HepG2 (cell line): ENCODE data around the gene TGFBRAP1. TPM values are rescaled to one million over a fixed set of nuclear protein-coding genes. Genes with fewer than 3 reads are reported as not detected.

Experiments
- ATAC-seq: fragments of 200-7000 bp; cut with Tn5 transposase; 3 replicates; pipeline ENCODE4 v1.9.1; 2020; ENCODE audit warnings: mild to moderate bottlenecking, moderate library complexity
- BruUV-seq: library from RNA; stranded (reverse); fragments of 400-500 nt; replicated peaks from 2 replicates; lab custom pipeline; 2021; lab: Mats Ljungman, UMichigan
- CTCF ChIA-PET: fragments of 300-600 bp; formaldehyde crosslinking; extraction: SDS; loops from one replicate; lab custom pipeline; 2021; ENCODE audit warnings: low total read pairs, inconsistent platforms, low intra/inter-chr PET ratio; lab: Yijun Ruan, JAX
- POLR2A ChIA-PET: fragments of 350-600 bp; sonication (Branson Sonifier 250); formaldehyde crosslinking; loops from one replicate; lab custom pipeline; 2020; ENCODE audit warnings: antibody characterized with exemption, inconsistent platforms; lab: Yijun Ruan, JAX
- DNase-seq: peaks from one replicate; pipeline ENCODE4 v3.0.0-alpha.2; 2015; ENCODE audit warnings: low spot score
- FAIRE-seq: peaks from 3 replicates; lab custom pipeline; 2011; peaks lifted over from hg19 to GRCh38; lab: Jason Lieb, UNC
- H2AFZ ChIP-seq: one replicate; pipeline ENCODE4 v1.6.1; 2011; ENCODE audit warnings: low read length, inconsistent platforms
- H3K27ac ChIP-seq: fragments of 300-600 bp; 3 replicates; pipeline ENCODE4 v1.8.0; 2011; ENCODE audit warnings: mixed run types, mild to moderate bottlenecking, mixed read lengths, low read length, inconsistent platforms; ENCODE audit not compliant: insufficient read depth; ENCODE audit errors: extremely low read length
- H3K27me3 ChIP-seq, 2 experiments: fragments of 200-600 bp in 1 of 2; 2 replicates in 1 of 2; 3 replicates in 1 of 2; pipeline versions ENCODE4 v1.6.0 to v1.8.0; 2011; ENCODE audit warnings: low read length in 2 of 2, mild to moderate bottlenecking in 2 of 2, moderate library complexity in 2 of 2, inconsistent platforms in 1 of 2; ENCODE audit not compliant: insufficient read depth in 2 of 2, control insufficient read depth in 1 of 2
- H3K36me3 ChIP-seq, 2 experiments: fragments of 200-600 bp in 1 of 2; replicated peaks in 1 of 2; 2 replicates in 1 of 2; 3 replicates in 1 of 2; pipeline versions ENCODE4 v1.5.1 to v1.8.0; 2011; ENCODE audit warnings: low read length in 2 of 2, inconsistent platforms in 1 of 2; ENCODE audit not compliant: insufficient read depth in 2 of 2, control insufficient read depth in 1 of 2
- H3K4me1 ChIP-seq: 2 replicates; pipeline ENCODE4 v1.5.1; 2012; ENCODE audit warnings: low read length, inconsistent platforms; ENCODE audit not compliant: insufficient read depth
- H3K4me2 ChIP-seq: 2 replicates; pipeline ENCODE4 v1.6.0; 2011; ENCODE audit warnings: low read depth, low read length, inconsistent platforms
- H3K4me3 ChIP-seq, 3 experiments: fragments of 200-600 bp in 1 of 3; sonication (generic), shearing (Covaris generic) in 1 of 3; replicated peaks in 1 of 3; 2 replicates each; pipeline ENCODE4 v1.5.1; 2011 to 2016; ENCODE audit warnings: low read length in 3 of 3, inconsistent platforms in 2 of 3, low read depth in 2 of 3, mild to moderate bottlenecking in 2 of 3, control low read depth in 1 of 3, mixed read lengths in 1 of 3; ENCODE audit not compliant: insufficient read depth in 1 of 3
- H3K79me2 ChIP-seq: one replicate; pipeline ENCODE4 v1.6.1; 2011; ENCODE audit warnings: low read length, inconsistent platforms; ENCODE audit not compliant: insufficient read depth
- H3K9ac ChIP-seq: 2 replicates; pipeline ENCODE4 v1.6.0; 2011; ENCODE audit warnings: mild to moderate bottlenecking, low read depth, low read length, inconsistent platforms; ENCODE audit not compliant: insufficient read depth
- H3K9me3 ChIP-seq: 2 replicates; pipeline ENCODE4 v1.5.1; 2012; ENCODE audit warnings: mild to moderate bottlenecking, low read length
- H4K20me1 ChIP-seq: 2 replicates; pipeline ENCODE4 v1.6.0; 2011; ENCODE audit warnings: inconsistent platforms, mild to moderate bottlenecking, low read length, moderate library complexity; ENCODE audit not compliant: insufficient read depth
- AHDC1 ChIP-seq: sonication (generic); formaldehyde crosslinking; IDR thresholded peaks from 2 replicates; pipeline ENCODE4 v1.5.1; 2020; ENCODE audit warnings: mild to moderate bottlenecking, missing genetic modification reagents, borderline replicate concordance
- FOXK1 ChIP-seq: sonication (generic); formaldehyde crosslinking; IDR thresholded peaks from 2 replicates; pipeline ENCODE4 v1.4.0; 2020; ENCODE audit warnings: low read depth, missing genetic modification reagents, borderline replicate concordance
- SMARCE1 ChIP-seq: fragments of 450-650 bp; IDR thresholded peaks from 2 replicates; pipeline ENCODE4 v1.6.1; 2017; ENCODE audit warnings: borderline replicate concordance
- UBTF ChIP-seq: sonication (generic); formaldehyde crosslinking; IDR thresholded peaks from 2 replicates; pipeline ENCODE4 v1.4.0; 2020; ENCODE audit warnings: mild to moderate bottlenecking, missing genetic modification reagents
- ZBTB44 ChIP-seq: sonication (generic); formaldehyde crosslinking; IDR thresholded peaks from 2 replicates; pipeline ENCODE4 v1.4.0; 2020; ENCODE audit warnings: missing genetic modification reagents
- ZNF205 ChIP-seq: IDR thresholded peaks from 2 replicates; pipeline ENCODE4 v1.6.1; 2018; ENCODE audit warnings: missing biosample characterization, missing genetic modification reagents
- ZNF639 ChIP-seq: conservative IDR thresholded peaks from 2 replicates; pipeline ENCODE4 v1.6.1; 2018; ENCODE audit warnings: missing genetic modification reagents
- ZNF747 ChIP-seq: sonication (generic); formaldehyde crosslinking; IDR thresholded peaks from 2 replicates; pipeline ENCODE4 v1.8.1; 2023; ENCODE audit warnings: missing genetic modification reagents, mild to moderate bottlenecking, borderline replicate concordance
- WGBS: methylation state at CpG from one replicate; pipeline ENCODE4 v1.1.6; 2017; ENCODE audit warnings: low lambda C conversion rate; 5-methylcytosine and 5-hydroxymethylcytosine counted together
- in situ Hi-C: cut with HindIII; loops from 2 replicates; pipeline ENCODE4 v1.10.0; 2017; ENCODE audit warnings: low pct_unique_long_range_greater_than_20kb; ENCODE audit not compliant: extremely low pct_ligation_motif_present
- intact Hi-C: fragments of 100-400 bp; cut with micrococcal nuclease; formaldehyde crosslinking; loops from one replicate; pipeline ENCODE4 v1.10.0; 2022; ENCODE audit not compliant: unreplicated experiment
- polyA plus RNA-seq, 8 experiments: library from polyadenylated mRNA; depleted of rRNA in 3 of 8; stranded (reverse) in 7 of 8; unstranded in 1 of 8; fragments of >200 nt; fragmentation: Illumina TruSeq in 4 of 8; extraction: Trizol in 4 of 8; gene quantifications; 2 replicates each; pipeline versions ENCODE4 v1.2.1 to v1.2.3, GENCODE V29; 2011 to 2016; ENCODE audit warnings: low read depth in 4 of 8, missing spikeins in 1 of 8, mixed read lengths in 1 of 8; ENCODE audit not compliant: insufficient read depth in 1 of 8
- total RNA-seq, 5 experiments: library from RNA; depleted of rRNA; stranded (reverse); fragments of >200 nt; fragmentation: Illumina TruSeq; extraction: Trizol; gene quantifications; 2 replicates each; pipeline ENCODE4 v1.2.3, GENCODE V29; 2016; ENCODE audit warnings: low read depth in 1 of 5

Gene TGFBRAP1
- total and polyA plus RNA-seq, 2 of the 13 experiments (the other 11 are each of a cell fraction or from before 2014, with no cell fraction given), result 12.7 to 22.9 TPM

GRCh38 chr2:105368759-105369408 lies 39.3 kb upstream of the TGFBRAP1 start:
- H3K9me3 ChIP-seq, result no peaks in the 10 kb centered on the region
- ChIA-PET POLR2A (no interaction called here), CTCF (interaction anchor here (1.8 to 3.4 kb wide), 2 partner anchors 151 to 177 kb away, joined by 11 to 78 read pairs; no protein-coding TSS in a partner anchor)
- ATAC-seq (no peak), DNase-seq (no peak), FAIRE-seq (no peak)
- H3K36me3 ChIP-seq, result peaks cover 8 to 30% of the 10 kb centered on the region in 2 experiments
- intact Hi-C loops, result loop anchor here (1.0 to 2.0 kb wide), 3 partner anchors 36 to 176 kb away; no protein-coding TSS in a partner anchor
- no peak overlapping the region for H3K9ac ChIP-seq
- no peak overlapping the region for H3K4me2 ChIP-seq
- peaks cover 15% of the 10 kb centered on the region for H3K4me1 ChIP-seq
- no peaks in the 10 kb centered on the region; the same call in 1 of the 2 replicates for H4K20me1 ChIP-seq
- no TSS peak for BruUV-seq
- in situ Hi-C loops, result no loop called here
- H3K27me3 ChIP-seq, result no peaks in the 10 kb centered on the region
- 95% methylated on average over 8 of the region's 8 CpGs for WGBS
- no peak overlapping the region for H2AFZ ChIP-seq
- no peaks in the 10 kb centered on the region for H3K79me2 ChIP-seq
- H3K27ac ChIP-seq, result no peak overlapping the region
- no peak overlapping the region for H3K4me3 ChIP-seq
- TF ChIP-seq ZNF205 (CRISPR knock-in tag) (no peak), ZNF747 (CRISPR knock-in tag) (no peak), ZBTB44 (no peak), FOXK1 (no peak), AHDC1 (no peak), UBTF (CRISPR knock-in tag) (no peak), SMARCE1 (no peak), ZNF639 (CRISPR knock-in tag) (no peak)
